Sigmoid colon (tissue), 3 donors: ENCODE results near the gene DYDC2.

Source experiments
- POLR2A ChIP-seq, 2 donors: fragments of 450-650 bp; IDR thresholded peaks; one replicate each; pipeline ENCODE4 v1.6.1; 2016; ENCODE audit warnings: antibody characterized with exemption in 2 of 2, mild to moderate bottlenecking in 2 of 2, moderate library complexity in 2 of 2
- TF ChIP-seq, protein P1 (sequence below), 4 experiments: fragments of 450-650 bp in 3 of 4; fragments of 200-600 bp in 1 of 4; IDR thresholded peaks; one replicate each; pipeline ENCODE4 v1.5.1; 2016 to 2019; ENCODE audit warnings: antibody characterized with exemption in 4 of 4, mild to moderate bottlenecking in 3 of 4, moderate library complexity in 2 of 4

DNA sequence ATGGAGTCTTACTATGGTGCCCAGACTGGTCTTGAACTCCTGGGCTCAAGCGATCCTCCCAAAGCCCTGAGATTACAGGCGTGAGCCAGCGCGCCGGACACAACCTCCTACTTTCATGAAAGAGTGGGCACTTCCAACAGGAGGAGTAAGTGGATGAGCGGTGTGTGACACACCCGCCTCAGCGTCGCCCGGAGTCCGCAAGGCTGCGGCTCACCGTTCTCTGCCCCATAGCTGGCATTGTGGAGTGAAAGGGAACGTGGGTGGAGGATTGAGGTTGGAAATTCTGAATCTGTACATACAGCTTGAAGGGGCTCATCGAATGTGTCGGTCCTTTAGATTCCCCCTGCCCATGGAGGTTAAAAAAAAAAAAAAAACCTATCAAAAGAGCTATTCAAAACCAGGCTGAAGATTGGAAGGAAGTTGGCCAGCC is 51.2 kb downstream of the DYDC2 start:
- no peak for TF ChIP-seq POLR2A (IDR thresholded peaks at IDR 0.05)
- TF ChIP-seq, protein P1, sequence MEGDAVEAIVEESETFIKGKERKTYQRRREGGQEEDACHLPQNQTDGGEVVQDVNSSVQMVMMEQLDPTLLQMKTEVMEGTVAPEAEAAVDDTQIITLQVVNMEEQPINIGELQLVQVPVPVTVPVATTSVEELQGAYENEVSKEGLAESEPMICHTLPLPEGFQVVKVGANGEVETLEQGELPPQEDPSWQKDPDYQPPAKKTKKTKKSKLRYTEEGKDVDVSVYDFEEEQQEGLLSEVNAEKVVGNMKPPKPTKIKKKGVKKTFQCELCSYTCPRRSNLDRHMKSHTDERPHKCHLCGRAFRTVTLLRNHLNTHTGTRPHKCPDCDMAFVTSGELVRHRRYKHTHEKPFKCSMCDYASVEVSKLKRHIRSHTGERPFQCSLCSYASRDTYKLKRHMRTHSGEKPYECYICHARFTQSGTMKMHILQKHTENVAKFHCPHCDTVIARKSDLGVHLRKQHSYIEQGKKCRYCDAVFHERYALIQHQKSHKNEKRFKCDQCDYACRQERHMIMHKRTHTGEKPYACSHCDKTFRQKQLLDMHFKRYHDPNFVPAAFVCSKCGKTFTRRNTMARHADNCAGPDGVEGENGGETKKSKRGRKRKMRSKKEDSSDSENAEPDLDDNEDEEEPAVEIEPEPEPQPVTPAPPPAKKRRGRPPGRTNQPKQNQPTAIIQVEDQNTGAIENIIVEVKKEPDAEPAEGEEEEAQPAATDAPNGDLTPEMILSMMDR (IDR thresholded peaks at IDR 0.05), result no peak
